MCF 10A (cell line): ENCODE results near the gene PRLH. TPM values are rescaled to one million over a fixed set of nuclear protein-coding genes. Genes with fewer than 3 reads are reported as not detected.

Experiments
- BruUV-seq: library from RNA; stranded (reverse); fragments of 400-500 nt; replicated peaks from 2 replicates; lab custom pipeline; 2021; lab: Mats Ljungman, UMichigan
- CTCF ChIA-PET: fragments of 300-600 bp; sonication (Branson Sonifier 250); formaldehyde crosslinking; extraction: SDS; loops from one replicate; lab custom pipeline; 2021; ENCODE audit warnings: antibody characterized with exemption, inconsistent platforms; lab: Yijun Ruan, JAX
- POLR2A ChIA-PET: fragments of 300-600, 350-650 bp; sonication (Branson Sonifier 250); formaldehyde crosslinking; extraction: SDS; loops from one replicate; lab custom pipeline; 2020; ENCODE audit warnings: antibody characterized with exemption, inconsistent platforms; lab: Yijun Ruan, JAX
- DNase-seq: peaks from one replicate; pipeline ENCODE4 v3.0.0-alpha.2; 2018; ENCODE audit not compliant: unreplicated experiment
- H3K27ac Mint-ChIP-seq: one replicate; pipeline ENCODE4 v1.8.0; 2022; ENCODE audit warnings: mild to moderate bottlenecking, low read depth, mixed read lengths; ENCODE audit not compliant: unreplicated experiment
- H3K27me3 Mint-ChIP-seq: one replicate; pipeline ENCODE4 v1.8.0; 2022; ENCODE audit warnings: mixed read lengths; ENCODE audit not compliant: insufficient read depth, unreplicated experiment
- H3K36me3 Mint-ChIP-seq: one replicate; pipeline ENCODE4 v1.8.0; 2022; ENCODE audit warnings: mild to moderate bottlenecking, moderate library complexity, mixed read lengths; ENCODE audit not compliant: insufficient read depth, unreplicated experiment
- H3K4me1 Mint-ChIP-seq: one replicate; pipeline ENCODE4 v1.8.0; 2022; ENCODE audit warnings: mixed read lengths; ENCODE audit not compliant: insufficient read depth, unreplicated experiment
- H3K4me3 Mint-ChIP-seq: one replicate; pipeline ENCODE4 v1.8.0; 2022; ENCODE audit warnings: mild to moderate bottlenecking, moderate library complexity, mixed read lengths; ENCODE audit not compliant: unreplicated experiment
- H3K9me3 Mint-ChIP-seq: one replicate; pipeline ENCODE4 v1.8.0; 2022; ENCODE audit warnings: mixed read lengths; ENCODE audit not compliant: unreplicated experiment
- CTCF ChIP-seq: fragments of 200-600 bp; IDR thresholded peaks from one replicate; pipeline ENCODE4 v1.8.0; 2022; ENCODE audit warnings: antibody characterized with exemption, mild to moderate bottlenecking; ENCODE audit not compliant: unreplicated experiment
- intact Hi-C: fragments of 100-400 bp; cut with micrococcal nuclease; formaldehyde crosslinking; loops from 2 replicates; pipeline ENCODE4 v1.14.1; 2022
- total RNA-seq: library from RNA; stranded (reverse); gene quantifications from 2 replicates; pipeline ENCODE4 v1.2.3, GENCODE V29; 2022

PRLH gene
- total RNA-seq, 1 experiment from 2014 or later: not detected

GRCh38 chr2:237530472-237531433, 35.6 kb upstream of the PRLH start:
- no TSS peak for BruUV-seq
- no peak overlapping the region for H3K4me3 Mint-ChIP-seq
- H3K27me3 Mint-ChIP-seq: no peaks in the 10 kb centered on the region
- TF ChIP-seq CTCF: no peak
- POLR2A ChIA-PET: no interaction called here
- H3K9me3 Mint-ChIP-seq: no peaks in the 10 kb centered on the region
- no peak for DNase-seq
- CTCF ChIA-PET: interaction anchor here (2.6 kb wide), 1 partner anchor 18 kb away, joined by 19 read pairs; no protein-coding TSS in a partner anchor
- peaks cover 23% of the 10 kb centered on the region for H3K36me3 Mint-ChIP-seq
- no peaks in the 10 kb centered on the region for H3K4me1 Mint-ChIP-seq
- intact Hi-C loops: no loop called here
- H3K27ac Mint-ChIP-seq: no peak overlapping the region

- Mint-ChIP-seq H3K36me3 (peaks cover 23% of the 10 kb centered on the region), H3K27ac (no peak overlapping the region), H3K27me3 (no peaks in the 10 kb centered on the region), H3K4me3 (no peak overlapping the region), H3K9me3 (no peaks in the 10 kb centered on the region), H3K4me1 (no peaks in the 10 kb centered on the region)
- TF ChIP-seq CTCF: no peak
- CTCF ChIA-PET: interaction anchor here (0.8 to 2.6 kb wide), 4 partner anchors 19 to 440 kb away, joined by 3 to 19 read pairs (median 11); no protein-coding TSS in a partner anchor
- no TSS peak for BruUV-seq
- POLR2A ChIA-PET: interaction anchor here (0.7 kb wide), 1 partner anchor 446 kb away, joined by 3 read pairs; no protein-coding TSS in a partner anchor
- DNase-seq: no peak
- intact Hi-C loops: no loop called here
Measured at GRCh38 chr2:237532160-237532559, 34.2 kb upstream of the PRLH start.

GRCh38 chr2:237533668-237534161, 32.7 kb upstream of the PRLH start:
- BruUV-seq: no TSS peak
- POLR2A ChIA-PET: interaction anchor here (1.1 kb wide), 1 partner anchor 26 kb away, joined by 4 read pairs; no protein-coding TSS in a partner anchor
- Mint-ChIP-seq H3K9me3 (no peaks in the 10 kb centered on the region), H3K27me3 (no peaks in the 10 kb centered on the region), H3K4me1 (no peaks in the 10 kb centered on the region), H3K27ac (no peak overlapping the region), H3K4me3 (no peak overlapping the region), H3K36me3 (peaks cover 18% of the 10 kb centered on the region)
- no peak for TF ChIP-seq CTCF
- intact Hi-C loops: no loop called here
- no peak for DNase-seq
- CTCF ChIA-PET: interaction anchor here (0.7 to 2.6 kb wide), 5 partner anchors 21 to 1040 kb away, joined by 3 to 19 read pairs (median 17); no protein-coding TSS in a partner anchor

GRCh38 chr2:237534380-237534779, 32.0 kb upstream of the PRLH start:
- no TSS peak for BruUV-seq
- intact Hi-C loops: no loop called here
- Mint-ChIP-seq H3K36me3 (peaks cover 16% of the 10 kb centered on the region), H3K4me1 (no peaks in the 10 kb centered on the region), H3K4me3 (no peak overlapping the region), H3K9me3 (no peaks in the 10 kb centered on the region), H3K27me3 (no peaks in the 10 kb centered on the region), H3K27ac (no peak overlapping the region)
- ChIA-PET CTCF (interaction anchor here (2.6 kb wide), 1 partner anchor 38 kb away, joined by 17 read pairs; no protein-coding TSS in a partner anchor), POLR2A (interaction anchor here (1.1 kb wide), 1 partner anchor 25 kb away, joined by 4 read pairs; no protein-coding TSS in a partner anchor)
- TF ChIP-seq CTCF: no peak
- no peak for DNase-seq
